Smooth muscle cell (in vitro differentiated cells): ENCODE results near the gene EIF3A. TPM values are rescaled to one million over a fixed set of nuclear protein-coding genes. Genes with fewer than 3 reads are reported as not detected.

Experiments
- DNase-seq: peaks from one replicate; lab custom pipeline; 2025; ENCODE audit not compliant: unreplicated experiment; lab: John Stamatoyannopoulos, UW
- H2AFZ ChIP-seq: fragments of 200-600 bp; sonication (generic); 2 replicates; pipeline ENCODE4 v1.6.0; 2016; ENCODE audit warnings: antibody characterized with exemption, low read depth, mild to moderate bottlenecking
- H3F3A ChIP-seq: fragments of 200-600 bp; sonication (generic); 2 replicates; pipeline ENCODE4 v1.6.0; 2017; ENCODE audit warnings: antibody characterized with exemption, low read depth
- H3K27ac ChIP-seq: fragments of 200-600 bp; sonication (generic); 2 replicates; pipeline ENCODE4 v1.5.1; 2016; ENCODE audit warnings: low read depth, mild to moderate bottlenecking
- H3K27me3 ChIP-seq: fragments of 200-600 bp; sonication (generic); 2 replicates; pipeline ENCODE4 v1.6.1; 2016; ENCODE audit warnings: low read depth, mild to moderate bottlenecking
- H3K36me3 ChIP-seq: fragments of 200-600 bp; sonication (generic); 2 replicates; pipeline ENCODE4 v1.5.1; 2016; ENCODE audit warnings: low read depth
- H3K4me1 ChIP-seq: fragments of 200-600 bp; sonication (generic); 2 replicates; pipeline ENCODE4 v1.5.1; 2016; ENCODE audit warnings: low read depth
- H3K4me2 ChIP-seq: fragments of 200-600 bp; sonication (generic); 2 replicates; pipeline ENCODE4 v1.6.0; 2016; ENCODE audit warnings: mild to moderate bottlenecking
- H3K4me3 ChIP-seq: fragments of 200-600 bp; sonication (generic); 2 replicates; pipeline ENCODE4 v1.5.1; 2016; ENCODE audit warnings: mild to moderate bottlenecking
- H3K79me2 ChIP-seq: fragments of 200-600 bp; sonication (generic); 2 replicates; pipeline ENCODE4 v1.6.0; 2016; ENCODE audit warnings: low read depth, mild to moderate bottlenecking
- H3K9ac ChIP-seq: fragments of 200-600 bp; sonication (generic); 2 replicates; pipeline ENCODE4 v1.6.0; 2016; ENCODE audit warnings: low read depth
- H3K9me3 ChIP-seq: fragments of 200-600 bp; sonication (generic); replicated peaks from 2 replicates; pipeline ENCODE4 v1.5.1; 2016; ENCODE audit warnings: low read depth
- H4K20me1 ChIP-seq: fragments of 200-600 bp; sonication (generic); 2 replicates; pipeline ENCODE4 v1.6.0; 2016; ENCODE audit warnings: low read depth
- WGBS: methylation state at CpG from one replicate; pipeline ENCODE4 v1.1.7; 2016; ENCODE audit warnings: low lambda C conversion rate; 5-methylcytosine and 5-hydroxymethylcytosine counted together
- polyA plus RNA-seq: library from polyadenylated mRNA; unstranded; fragments of >200 nt; fragmentation: Nextera tagmentation; extraction: Ambion mirVana; gene quantifications from 2 replicates; pipeline ENCODE4 v1.2.1, GENCODE V29; 2016
- total RNA-seq: library from RNA; depleted of rRNA; stranded (reverse); fragments of >200 nt; gene quantifications from 2 replicates; pipeline ENCODE4 v1.2.3, GENCODE V29; 2014
- TF ChIP-seq, protein P1 (sequence below): fragments of 200-600 bp; sonication (generic); IDR thresholded peaks from 2 replicates; pipeline ENCODE4 v1.5.1; 2017; ENCODE audit warnings: borderline replicate concordance, mild to moderate bottlenecking, antibody characterized with exemption; ENCODE audit not compliant: insufficient read depth, poor library complexity, severe bottlenecking

The EIF3A gene
- total and polyA plus RNA-seq, 2 experiments from 2014 or later = 37.9 to 95.0 TPM

DNA sequence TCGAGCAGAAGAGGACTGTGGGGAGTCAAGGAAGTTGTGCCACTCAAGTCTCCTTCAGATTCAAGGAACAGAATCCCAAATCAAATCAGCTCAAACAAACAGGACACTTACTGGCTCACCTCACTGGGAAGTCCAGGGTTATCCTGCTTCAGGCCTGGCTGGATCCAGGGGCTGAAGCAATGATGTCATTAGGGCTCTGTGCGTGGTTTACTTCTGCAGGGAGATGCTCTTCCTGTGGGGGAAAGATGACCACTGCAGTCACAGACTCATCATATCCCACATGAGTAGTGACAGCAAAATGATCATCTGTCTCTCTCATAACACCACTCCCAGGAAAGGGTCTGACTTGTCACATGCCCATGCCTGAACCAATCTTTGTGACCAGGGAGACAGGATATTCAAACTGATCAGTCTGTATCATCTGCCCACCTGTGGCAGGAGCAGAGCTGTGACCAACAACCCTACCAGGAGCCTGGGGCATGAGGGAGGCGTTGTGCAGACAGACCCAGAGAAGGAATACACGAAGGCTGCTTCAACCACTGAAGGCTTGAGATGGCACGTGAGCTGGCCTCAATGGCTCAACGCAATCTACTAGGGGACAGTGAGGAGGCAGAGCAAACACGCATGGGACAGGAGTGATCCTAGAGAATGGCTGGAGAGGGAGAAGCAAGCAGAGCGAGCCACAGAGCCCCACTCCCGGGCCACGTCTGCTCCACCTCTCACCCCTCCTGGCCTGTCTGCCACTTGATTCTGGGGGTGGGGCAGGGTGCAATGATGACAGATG, 78.7 kb downstream of the EIF3A start:
- WGBS = 92% methylated on average over 10 of the region's 10 CpGs
- Histone ChIP-seq H3K9me3 (no peaks in the 10 kb centered on the region), H3K36me3 (no peaks in the 10 kb centered on the region), H3K79me2 (no peaks in the 10 kb centered on the region), H3K4me2 (no peak overlapping the region), H2AFZ (no peak overlapping the region), H3K4me3 (no peak overlapping the region), H3K9ac (no peak overlapping the region), H3F3A (no peaks in the 10 kb centered on the region), H3K27ac (no peak overlapping the region), H3K27me3 (no peaks in the 10 kb centered on the region), H3K4me1 (no peaks in the 10 kb centered on the region), H4K20me1 (peaks cover 5% of the 10 kb centered on the region)
- TF ChIP-seq, protein P1, sequence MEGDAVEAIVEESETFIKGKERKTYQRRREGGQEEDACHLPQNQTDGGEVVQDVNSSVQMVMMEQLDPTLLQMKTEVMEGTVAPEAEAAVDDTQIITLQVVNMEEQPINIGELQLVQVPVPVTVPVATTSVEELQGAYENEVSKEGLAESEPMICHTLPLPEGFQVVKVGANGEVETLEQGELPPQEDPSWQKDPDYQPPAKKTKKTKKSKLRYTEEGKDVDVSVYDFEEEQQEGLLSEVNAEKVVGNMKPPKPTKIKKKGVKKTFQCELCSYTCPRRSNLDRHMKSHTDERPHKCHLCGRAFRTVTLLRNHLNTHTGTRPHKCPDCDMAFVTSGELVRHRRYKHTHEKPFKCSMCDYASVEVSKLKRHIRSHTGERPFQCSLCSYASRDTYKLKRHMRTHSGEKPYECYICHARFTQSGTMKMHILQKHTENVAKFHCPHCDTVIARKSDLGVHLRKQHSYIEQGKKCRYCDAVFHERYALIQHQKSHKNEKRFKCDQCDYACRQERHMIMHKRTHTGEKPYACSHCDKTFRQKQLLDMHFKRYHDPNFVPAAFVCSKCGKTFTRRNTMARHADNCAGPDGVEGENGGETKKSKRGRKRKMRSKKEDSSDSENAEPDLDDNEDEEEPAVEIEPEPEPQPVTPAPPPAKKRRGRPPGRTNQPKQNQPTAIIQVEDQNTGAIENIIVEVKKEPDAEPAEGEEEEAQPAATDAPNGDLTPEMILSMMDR = no peak
- DNase-seq = no peak

DNA sequence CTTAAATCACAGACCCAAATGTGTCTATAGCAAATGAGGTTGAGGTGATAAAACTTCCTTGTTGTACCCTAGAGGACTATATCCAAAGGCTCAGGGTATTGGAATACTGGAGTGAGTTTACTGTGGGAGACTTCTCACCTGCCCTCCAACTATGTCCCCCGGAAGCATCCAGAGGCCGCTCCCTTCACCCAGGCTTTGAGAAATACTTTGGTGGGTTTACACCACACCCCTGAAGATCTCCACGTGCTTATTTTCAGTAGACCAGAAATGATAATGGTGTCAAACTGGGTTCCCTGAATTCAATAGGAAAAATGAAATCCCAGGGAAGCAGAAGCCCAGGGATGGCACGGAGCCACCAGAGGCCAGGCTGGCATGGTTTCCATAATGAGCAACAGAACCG, 82.4 kb downstream of the EIF3A start:
- H3K4me2 ChIP-seq = no peak overlapping the region
- H4K20me1 ChIP-seq = no peaks in the 10 kb centered on the region
- H3K4me1 ChIP-seq = no peaks in the 10 kb centered on the region
- DNase-seq = no peak
- H3K79me2 ChIP-seq = no peaks in the 10 kb centered on the region
- H3K27ac ChIP-seq = no peak overlapping the region
- no peaks in the 10 kb centered on the region for H3K27me3 ChIP-seq
- no peak overlapping the region for H3K4me3 ChIP-seq
- no peaks in the 10 kb centered on the region for H3F3A ChIP-seq
- no peak overlapping the region for H2AFZ ChIP-seq
- no peaks in the 10 kb centered on the region for H3K36me3 ChIP-seq
- no peak overlapping the region for H3K9ac ChIP-seq
- H3K9me3 ChIP-seq = no peaks in the 10 kb centered on the region
- WGBS = 96% methylated on average over 5 of the region's 5 CpGs
- TF ChIP-seq, protein P1 = no peak

DNA sequence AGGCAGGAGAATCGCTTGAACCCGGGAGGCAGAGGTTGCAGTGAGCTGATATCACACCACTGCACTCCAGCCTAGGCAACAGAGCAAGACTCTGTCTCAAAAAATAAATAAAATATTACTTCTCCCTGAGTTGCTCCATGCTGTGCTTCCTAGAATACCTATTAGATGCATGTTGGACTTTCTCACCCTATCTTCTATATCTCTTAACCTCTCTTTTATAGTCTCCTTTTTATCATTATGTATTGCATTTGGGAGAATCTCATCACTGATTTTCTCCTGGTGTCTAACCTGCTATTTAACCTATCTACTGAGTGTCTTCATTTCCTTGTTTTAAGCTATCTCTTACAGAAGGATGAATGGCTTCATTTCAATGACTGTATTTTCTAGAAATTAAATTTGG, 83.2 kb downstream of the EIF3A start:
- no peaks in the 10 kb centered on the region for H3F3A ChIP-seq

More for the DNA sequence above, 83.2 kb downstream of the EIF3A start:
- no peaks in the 10 kb centered on the region for H3K36me3 ChIP-seq
- H3K4me1 ChIP-seq = no peaks in the 10 kb centered on the region
- H3K9ac ChIP-seq = no peak overlapping the region
- H3K79me2 ChIP-seq = no peaks in the 10 kb centered on the region
- no peak for DNase-seq
- no peaks in the 10 kb centered on the region for H3K9me3 ChIP-seq
- peaks cover under 1% of the 10 kb centered on the region for H3K27me3 ChIP-seq
- H2AFZ ChIP-seq = no peak overlapping the region
- H3K4me3 ChIP-seq = no peak overlapping the region
- 100% methylated on average over 2 of the region's 2 CpGs for WGBS
- H3K4me2 ChIP-seq = no peak overlapping the region
- no peak overlapping the region for H3K27ac ChIP-seq
- TF ChIP-seq, protein P1 = no peak
- no peaks in the 10 kb centered on the region for H4K20me1 ChIP-seq
